ENCODE data around the gene ZNF467.

DNA sequence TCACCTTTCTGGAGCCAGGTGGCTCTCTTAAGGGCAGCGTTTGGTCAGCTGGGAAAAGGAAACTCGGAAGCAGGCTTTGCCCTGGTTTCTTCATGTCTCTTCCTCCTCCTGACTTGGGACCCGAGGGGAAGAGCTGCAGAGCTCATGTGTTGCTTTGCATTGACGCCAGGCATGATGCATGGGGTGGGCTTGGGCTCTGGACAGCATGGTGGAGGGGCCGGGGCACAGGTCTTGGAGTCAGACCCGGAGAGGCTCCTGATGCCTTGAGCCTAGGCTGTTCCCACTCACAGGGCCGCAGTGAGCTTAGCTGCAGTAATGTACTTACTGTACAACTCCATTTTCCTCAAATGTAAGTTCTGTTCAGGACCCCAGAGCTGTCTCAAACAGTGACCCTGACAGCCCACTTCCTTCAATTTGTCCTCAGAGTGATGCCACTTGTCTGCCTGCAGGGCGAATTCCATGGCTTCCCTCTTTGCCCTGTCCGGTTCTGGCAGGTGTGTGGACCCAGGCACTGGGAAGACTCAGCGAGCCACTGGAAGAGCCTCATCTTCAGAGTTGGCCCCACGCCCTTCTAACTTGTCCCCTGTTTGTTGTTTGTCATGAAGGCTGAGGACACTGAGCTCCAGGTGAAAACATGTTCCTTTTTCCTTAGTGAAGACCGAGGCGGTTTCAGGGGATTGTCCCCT is 50.2 kb downstream of the ZNF467 start:
- TF ChIP-seq, protein P1, sequence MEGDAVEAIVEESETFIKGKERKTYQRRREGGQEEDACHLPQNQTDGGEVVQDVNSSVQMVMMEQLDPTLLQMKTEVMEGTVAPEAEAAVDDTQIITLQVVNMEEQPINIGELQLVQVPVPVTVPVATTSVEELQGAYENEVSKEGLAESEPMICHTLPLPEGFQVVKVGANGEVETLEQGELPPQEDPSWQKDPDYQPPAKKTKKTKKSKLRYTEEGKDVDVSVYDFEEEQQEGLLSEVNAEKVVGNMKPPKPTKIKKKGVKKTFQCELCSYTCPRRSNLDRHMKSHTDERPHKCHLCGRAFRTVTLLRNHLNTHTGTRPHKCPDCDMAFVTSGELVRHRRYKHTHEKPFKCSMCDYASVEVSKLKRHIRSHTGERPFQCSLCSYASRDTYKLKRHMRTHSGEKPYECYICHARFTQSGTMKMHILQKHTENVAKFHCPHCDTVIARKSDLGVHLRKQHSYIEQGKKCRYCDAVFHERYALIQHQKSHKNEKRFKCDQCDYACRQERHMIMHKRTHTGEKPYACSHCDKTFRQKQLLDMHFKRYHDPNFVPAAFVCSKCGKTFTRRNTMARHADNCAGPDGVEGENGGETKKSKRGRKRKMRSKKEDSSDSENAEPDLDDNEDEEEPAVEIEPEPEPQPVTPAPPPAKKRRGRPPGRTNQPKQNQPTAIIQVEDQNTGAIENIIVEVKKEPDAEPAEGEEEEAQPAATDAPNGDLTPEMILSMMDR (IDR thresholded peaks at IDR 0.05): no peak
- TF ChIP-seq POLR2A (IDR thresholded peaks at IDR 0.05): no peak
